ENCODE data around the gene THRAP3.

THRAP3 gene

DNA sequence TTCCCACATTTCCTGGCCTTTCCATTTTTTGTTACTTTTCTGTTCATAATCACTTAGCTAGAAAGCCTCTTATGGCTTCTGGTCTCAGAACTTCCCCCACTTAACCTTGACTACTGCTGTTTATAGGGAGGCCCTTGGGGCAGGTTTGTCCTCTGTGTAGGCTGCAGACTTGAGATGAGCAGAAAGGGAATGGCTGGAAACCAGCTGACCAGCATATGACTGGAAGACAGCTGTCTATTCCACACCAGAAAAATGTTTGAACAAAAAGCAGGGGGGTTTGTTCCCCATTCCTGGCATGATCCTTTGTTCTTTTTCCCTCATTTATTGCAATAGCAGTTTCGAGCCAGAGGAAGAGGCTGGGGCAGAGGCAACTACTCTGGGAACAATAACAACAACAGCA lies 77.0 kb downstream of the THRAP3 start:
- DNase-seq (ENCODE audit: low read depth): no peak

GRCh38 chr1:36303244-36303643 lies 79.0 kb downstream of the THRAP3 start:
- DNase-seq (ENCODE audit: low read depth): no peak

- DNase-seq (ENCODE audit: low read depth): no peak
Observed at GRCh38 chr1:36303650-36304360, 79.6 kb downstream of the THRAP3 start.

DNA sequence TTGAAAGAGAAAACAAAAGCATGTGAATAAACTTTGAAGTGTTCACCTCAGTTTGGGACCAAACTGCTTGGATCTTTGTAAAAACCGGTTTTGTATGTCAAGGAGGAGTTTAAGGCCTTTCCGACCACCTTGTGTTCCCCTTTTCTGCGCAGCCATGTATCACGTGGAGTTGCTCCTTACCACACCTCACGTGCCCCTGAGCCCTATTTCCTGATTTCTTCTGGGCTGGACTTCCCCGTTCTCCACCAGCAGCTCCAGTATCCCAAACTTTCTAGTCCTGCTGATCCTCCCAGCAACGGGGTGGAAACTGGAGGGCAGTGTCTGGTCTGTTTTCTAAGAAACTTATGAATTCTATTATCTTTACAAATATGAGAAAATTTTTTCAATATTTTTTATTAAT lies 80.3 kb downstream of the THRAP3 start:
- DNase-seq (ENCODE audit: low read depth): no peak

DNA sequence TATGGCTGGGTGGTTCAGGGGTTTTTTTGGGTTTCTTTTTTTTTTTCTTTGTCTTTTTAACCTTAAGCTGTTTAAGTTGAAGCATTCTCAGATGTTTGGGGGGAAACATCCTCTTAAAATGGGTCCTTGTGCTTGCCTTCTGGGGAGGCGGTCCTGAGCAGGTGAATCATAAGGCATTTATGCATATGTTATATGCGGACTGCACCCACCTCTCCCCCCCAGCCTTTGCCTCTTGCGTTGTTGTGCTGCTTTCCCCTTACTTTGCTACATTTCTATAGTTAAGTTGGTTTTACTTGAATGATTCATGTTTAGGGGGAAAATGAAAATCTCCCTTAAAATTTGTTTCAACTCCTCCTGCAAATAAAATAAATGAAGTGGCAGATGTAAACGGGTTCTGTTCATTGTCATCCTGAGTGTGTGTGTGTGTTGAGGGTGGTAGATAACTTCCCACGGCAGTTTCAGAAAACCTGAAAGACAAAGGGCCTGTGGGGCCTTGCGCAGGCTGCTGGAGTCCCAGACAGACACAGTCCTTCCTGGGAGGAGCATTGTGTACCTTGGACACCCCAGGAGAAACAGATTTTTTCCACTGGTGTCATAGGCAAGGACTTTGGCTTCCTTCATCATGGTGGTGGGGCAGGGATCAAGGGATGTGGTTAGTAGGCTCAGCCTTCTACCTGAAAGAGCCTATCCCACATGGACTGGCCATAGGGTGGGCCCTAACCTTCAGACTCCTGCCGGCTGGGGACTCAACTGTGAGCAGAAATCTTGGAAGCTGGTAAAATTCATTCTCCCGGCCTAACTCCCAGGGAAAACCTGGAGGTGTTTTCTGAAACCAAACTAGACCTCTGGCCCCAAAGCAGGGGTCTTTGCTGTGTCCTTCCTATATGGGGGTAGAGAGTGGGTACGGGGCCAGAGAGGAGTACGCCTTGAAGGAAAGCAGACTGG lies 81.0 kb downstream of the THRAP3 start:
- no peak for DNase-seq (ENCODE audit: low read depth)

DNA sequence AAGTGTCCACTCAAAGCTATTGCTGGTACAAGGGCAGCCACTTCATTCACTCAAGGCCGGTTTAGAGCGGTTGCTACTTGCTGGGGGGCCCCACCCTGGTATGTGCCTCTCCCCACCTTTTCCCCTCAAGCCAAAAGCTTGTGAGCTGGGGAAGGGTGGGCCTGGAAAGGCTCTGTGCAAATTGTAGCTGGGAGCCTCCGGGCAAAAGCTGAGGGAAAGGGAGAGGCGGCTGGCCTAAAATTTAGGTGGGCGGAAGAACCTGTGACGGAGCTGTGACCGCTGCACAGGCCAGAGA lies 81.6 kb downstream of the THRAP3 start:
- DNase-seq (ENCODE audit: low read depth): no peak

GRCh38 chr1:36306210-36306901 lies 82.1 kb downstream of the THRAP3 start, which contains the start of gene SH3D21:
Gene SH3D21, plus strand, starts transcription at chr1:36306368. Its CDS starts 53 bp downstream, at chr1:36306421.
- peak; percentile 42 for DNase-seq (ENCODE audit: low read depth)

DNA sequence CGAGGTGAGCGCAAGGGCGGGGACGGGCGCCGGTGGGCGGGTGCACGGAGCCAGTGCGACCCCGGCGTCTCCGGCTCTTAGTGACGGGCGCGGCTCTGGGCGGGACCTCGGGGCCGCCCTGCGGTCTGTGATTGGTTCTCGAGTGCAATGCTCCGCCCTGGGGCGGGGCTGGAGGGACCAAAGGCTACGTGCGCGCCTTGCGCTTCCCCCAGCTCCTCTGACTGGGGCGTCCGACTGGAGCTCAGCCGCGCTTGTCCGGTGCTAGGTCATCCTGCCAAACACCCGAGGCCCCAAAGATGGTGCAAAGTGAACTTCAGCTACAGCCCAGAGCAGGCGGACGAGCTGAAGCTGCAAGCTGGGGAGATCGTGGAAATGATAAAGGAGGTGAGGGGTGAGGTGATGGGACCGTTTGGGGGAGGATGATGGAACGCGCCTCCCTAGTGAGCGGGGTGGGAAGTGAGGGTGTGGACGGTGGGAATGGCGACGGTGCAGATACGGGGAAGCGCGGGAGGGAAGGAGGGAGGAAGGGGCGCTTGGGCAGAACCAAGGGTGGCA lies 82.7 kb downstream of the THRAP3 start:
- DNase-seq (ENCODE audit: low read depth): peak; percentile 95

DNA sequence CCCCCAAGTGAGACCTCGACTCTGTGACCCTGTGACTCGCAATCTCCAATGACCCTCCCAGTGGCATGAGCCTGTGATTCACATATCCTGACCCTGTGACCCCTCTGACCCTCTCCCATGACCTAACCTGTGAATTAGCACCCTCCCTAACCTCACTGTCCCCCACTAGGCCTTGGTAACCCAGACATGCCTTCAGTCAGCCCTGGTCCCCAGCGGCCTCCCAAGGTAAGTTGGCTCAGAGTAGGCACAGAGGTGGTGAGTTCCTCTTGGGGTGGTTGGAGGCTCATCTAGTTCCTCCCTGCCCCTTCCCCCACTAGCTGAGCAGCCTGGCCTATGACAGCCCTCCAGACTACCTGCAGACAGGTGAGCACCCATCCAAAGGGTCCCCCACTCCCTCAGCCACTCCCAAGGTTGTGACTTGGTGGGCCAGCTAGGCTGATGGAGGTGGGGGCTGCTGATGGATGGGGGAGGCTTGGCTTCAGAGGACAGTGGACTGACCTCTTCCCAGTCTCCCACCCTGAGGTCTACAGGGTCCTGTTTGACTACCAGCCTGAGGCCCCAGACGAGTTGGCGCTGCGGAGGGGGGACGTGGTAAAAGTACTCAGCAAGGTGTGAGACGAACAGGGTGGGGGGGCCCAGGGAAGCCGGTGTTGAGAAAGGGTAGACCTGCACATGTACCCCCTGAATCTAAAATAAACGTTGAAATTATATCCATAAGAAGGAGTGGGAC lies 83.5 kb downstream of the THRAP3 start:
- no peak for DNase-seq (ENCODE audit: low read depth)

- no peak for DNase-seq (ENCODE audit: low read depth)
Observed at GRCh38 chr1:36309397-36309796, 85.2 kb downstream of the THRAP3 start.

GRCh38 chr1:36320291-36320761 lies 96.1 kb downstream of the THRAP3 start:
- DNase-seq (ENCODE audit: low read depth): no peak

DNA sequence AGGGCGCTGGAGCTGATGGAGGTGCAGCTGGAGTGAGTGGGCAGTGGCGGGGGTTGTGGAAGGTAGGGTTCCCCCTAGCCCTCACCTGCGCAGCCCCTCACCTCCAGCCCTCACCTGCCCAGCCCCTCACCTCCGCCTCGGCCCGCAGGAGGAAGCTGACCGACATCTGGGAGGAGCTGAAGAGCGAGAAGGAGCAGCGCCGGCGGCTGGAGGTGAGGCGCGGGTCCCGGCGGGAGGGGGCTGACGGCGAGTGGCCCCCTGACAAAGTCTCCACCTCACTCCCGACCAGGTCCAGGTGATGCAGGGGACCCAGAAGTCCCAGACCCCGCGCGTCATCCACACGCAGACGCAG lies 96.5 kb downstream of the THRAP3 start:
- DNase-seq (ENCODE audit: low read depth): no peak

DNA sequence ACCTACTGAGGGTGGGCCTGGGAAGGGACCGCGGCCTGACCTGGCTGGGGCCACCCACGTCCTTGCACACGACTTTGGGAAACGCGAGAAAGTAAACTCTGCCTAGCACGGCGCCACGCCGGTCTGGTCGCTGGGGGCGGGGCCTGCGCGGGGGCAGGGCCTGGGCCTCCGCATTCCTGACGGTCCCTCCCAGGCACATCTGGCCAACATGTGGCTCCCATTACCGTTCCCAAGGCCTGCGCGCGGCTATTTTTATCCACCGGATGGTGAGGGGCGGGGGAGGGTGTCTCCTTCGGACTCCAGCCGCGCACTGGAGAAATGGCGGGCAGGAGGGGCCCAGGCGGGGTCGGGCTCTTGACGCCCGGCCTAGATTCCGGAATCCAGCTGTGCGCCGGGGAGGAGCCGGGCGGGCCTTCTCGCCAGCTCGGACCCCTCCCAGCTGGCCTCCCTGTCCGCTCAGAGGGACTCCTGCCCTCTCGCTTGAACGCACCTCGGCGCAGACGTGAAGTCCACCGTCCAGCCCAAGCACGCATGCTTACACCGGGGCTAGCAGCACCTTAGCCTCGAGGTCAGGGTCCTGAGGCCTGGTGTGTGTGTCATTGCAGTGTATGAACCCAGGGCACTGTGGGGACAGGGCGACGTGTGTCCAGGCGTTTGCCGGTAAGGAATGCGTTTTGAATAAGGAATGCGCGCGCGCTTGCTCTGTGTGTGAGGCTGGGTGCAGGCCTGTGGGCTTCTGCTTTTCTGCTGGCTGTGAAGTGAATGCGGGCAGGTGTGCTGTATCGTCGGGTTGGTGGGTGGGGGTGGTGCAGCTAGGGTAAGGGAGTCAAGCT lies 97.1 kb downstream of the THRAP3 start:
- DNase-seq (ENCODE audit: low read depth): peak; percentile 97

GRCh38 chr1:36322041-36322785 lies 98.0 kb downstream of the THRAP3 start:
- DNase-seq (ENCODE audit: low read depth): peak; percentile 48

GRCh38 chr1:36322786-36323635 lies 98.8 kb downstream of the THRAP3 start:
- peak; percentile 80 for DNase-seq (ENCODE audit: low read depth)

- DNase-seq (ENCODE audit: low read depth): peak; percentile 93
Observed at GRCh38 chr1:36323636-36324352, 99.6 kb downstream of the THRAP3 start, which contains the start of gene EVA1B. Gene EVA1B, minus strand, starts transcription at chr1:36323645. Its CDS starts 608 bp downstream, at chr1:36323037.

DNA sequence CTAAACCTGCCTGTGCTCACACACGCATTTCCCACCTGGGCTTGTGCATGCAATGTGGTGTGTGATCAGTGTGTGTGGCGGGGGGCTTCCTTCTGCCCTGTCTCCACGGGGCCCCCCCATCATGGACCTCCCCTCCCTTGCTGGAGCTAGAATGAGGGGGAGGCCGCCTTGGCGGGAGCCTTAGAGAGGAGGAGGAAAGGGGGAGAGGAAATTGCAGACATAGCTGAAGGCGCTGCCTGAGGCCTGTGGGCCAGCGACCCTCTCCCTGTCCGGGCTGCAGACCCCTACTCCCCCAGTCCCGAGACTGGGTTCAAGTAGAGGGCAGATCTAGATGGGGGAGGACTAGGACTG lies 100.1 kb downstream of the THRAP3 start:
- DNase-seq (ENCODE audit: low read depth): peak; percentile 19

DNA sequence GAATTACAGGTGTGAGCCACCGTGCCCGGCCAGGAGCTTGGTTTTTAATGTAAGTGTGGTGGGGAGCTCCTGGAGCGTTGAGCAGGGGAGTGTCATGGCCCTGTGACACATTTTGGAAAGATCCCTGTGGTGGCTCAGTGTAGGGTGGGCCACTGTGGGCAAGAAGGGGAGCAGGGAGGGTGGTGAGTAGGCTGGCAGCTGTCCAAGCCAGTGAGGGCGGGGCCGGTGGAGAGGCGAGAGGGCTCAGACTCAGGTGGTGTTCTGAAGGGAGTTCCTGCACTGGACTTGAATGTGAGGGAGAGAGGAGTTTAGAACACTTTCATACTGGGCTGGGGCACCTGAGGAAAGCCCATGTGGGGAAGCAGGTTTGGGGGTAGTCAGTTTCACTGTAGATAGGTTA lies 102.3 kb downstream of the THRAP3 start:
- DNase-seq (ENCODE audit: low read depth): peak; percentile 14

Measured in EH (cell line).